Fibroblast of skin of back (primary cell): ENCODE data around the gene SOX2.

Source experiments
- DNase-seq: peaks from one replicate; pipeline ENCODE4 v3.0.0-alpha.2; 2013

The SOX2 gene

GRCh38 chr3:181704421-181705085 lies 7.2 kb upstream of the SOX2 start:
- DNase-seq, result no peak

GRCh38 chr3:181705086-181705480 lies 6.6 kb upstream of the SOX2 start:
- no peak for DNase-seq

- no peak for DNase-seq
Observed at GRCh38 chr3:181707980-181708379, 3.7 kb upstream of the SOX2 start.

GRCh38 chr3:181709537-181710279 lies 2.0 kb upstream of the SOX2 start:
- DNase-seq, result peak; percentile 53

- peak; percentile 29 for DNase-seq
Observed at GRCh38 chr3:181710345-181711291, 1.1 kb upstream of the SOX2 start.

- no peak for DNase-seq
Observed at GRCh38 chr3:181712226-181712552, 464 bp downstream of the SOX2 start.

- DNase-seq, result peak; percentile 44
Observed at GRCh38 chr3:181712553-181713279, 991 bp downstream of the SOX2 start.

GRCh38 chr3:181713280-181713647 lies 1.5 kb downstream of the SOX2 start:
- no peak for DNase-seq

GRCh38 chr3:181713676-181714612 lies 2.2 kb downstream of the SOX2 start:
- no peak for DNase-seq

- DNase-seq, result no peak
Observed at GRCh38 chr3:181715571-181716340, 4.0 kb downstream of the SOX2 start.

GRCh38 chr3:181716966-181717365 lies 5.2 kb downstream of the SOX2 start:
- peak; percentile 44 for DNase-seq

- DNase-seq, result no peak
Observed at GRCh38 chr3:181717549-181718171, 5.9 kb downstream of the SOX2 start.

GRCh38 chr3:181718369-181718768 lies 6.6 kb downstream of the SOX2 start:
- DNase-seq, result no peak

- no peak for DNase-seq
Observed at GRCh38 chr3:181718987-181719911, 7.5 kb downstream of the SOX2 start.

GRCh38 chr3:181719991-181720680 lies 8.4 kb downstream of the SOX2 start:
- no peak for DNase-seq

GRCh38 chr3:181721046-181721875 lies 9.5 kb downstream of the SOX2 start:
- DNase-seq, result no peak

GRCh38 chr3:181722156-181722555 lies 10.4 kb downstream of the SOX2 start:
- no peak for DNase-seq
